ENCODE measurements around the gene DICER1.

DICER1 gene

GRCh38 chr14:95142208-95142607 is 15.1 kb downstream of the DICER1 start:
- TF ChIP-seq CTCF (IDR thresholded peaks at IDR 0.05): no peak

- TF ChIP-seq CTCF (IDR thresholded peaks at IDR 0.05): no peak
Observed at GRCh38 chr14:95141684-95142083, 15.6 kb downstream of the DICER1 start.

GRCh38 chr14:95140060-95140858 is 17.1 kb downstream of the DICER1 start:
- TF ChIP-seq CTCF (IDR thresholded peaks at IDR 0.05): no peak

GRCh38 chr14:95138876-95139275 is 18.5 kb downstream of the DICER1 start:
- TF ChIP-seq CTCF (IDR thresholded peaks at IDR 0.05): no peak

GRCh38 chr14:95137804-95138167 is 19.5 kb downstream of the DICER1 start:
- TF ChIP-seq CTCF (IDR thresholded peaks at IDR 0.05): no peak

GRCh38 chr14:95137164-95137803 is 20.0 kb downstream of the DICER1 start:
- no peak for TF ChIP-seq CTCF (IDR thresholded peaks at IDR 0.05)

GRCh38 chr14:95136631-95137030 is 20.7 kb downstream of the DICER1 start:
- no peak for TF ChIP-seq CTCF (IDR thresholded peaks at IDR 0.05)

Measured in LNCAP (cell line).